HG02759 (cell line): Measurements from ENCODE around the gene NUDCD3.

Source experiments
- ATAC-seq: cut with Tn5 transposase; IDR thresholded peaks from one replicate; pipeline ENCODE4 v1.9.1; 2021; ENCODE audit warnings: mild to moderate bottlenecking, moderate library complexity; ENCODE audit not compliant: unreplicated experiment

Gene NUDCD3

GRCh38 chr7:44490351-44491200 lies at the start of gene NUDCD3:
NUDCD3 (minus strand) TSS chr7:44490658; CDS start chr7:44490600, 58 bp downstream.
- ATAC-seq: peak; percentile 97

GRCh38 chr7:44539669-44540506 lies 49.4 kb upstream of the NUDCD3 start:
- no peak for ATAC-seq

- no peak for ATAC-seq
These were observed 48.6 kb upstream of the NUDCD3 start for GRCh38 chr7:44538798-44539668.

- ATAC-seq: no peak
These were observed 47.8 kb upstream of the NUDCD3 start for GRCh38 chr7:44538093-44538797.

GRCh38 chr7:44537442-44537841 lies 47.0 kb upstream of the NUDCD3 start:
- no peak for ATAC-seq

GRCh38 chr7:44536090-44536489 lies 45.6 kb upstream of the NUDCD3 start:
- ATAC-seq: no peak

GRCh38 chr7:44535348-44536064 lies 45.0 kb upstream of the NUDCD3 start:
- no peak for ATAC-seq

GRCh38 chr7:44534501-44534900 lies 44.0 kb upstream of the NUDCD3 start:
- ATAC-seq: peak; percentile 60

GRCh38 chr7:44534087-44534486 lies 43.6 kb upstream of the NUDCD3 start:
- ATAC-seq: no peak

- ATAC-seq: no peak
These were observed 43.0 kb upstream of the NUDCD3 start for GRCh38 chr7:44533301-44534055.

- no peak for ATAC-seq
These were observed 41.2 kb upstream of the NUDCD3 start for GRCh38 chr7:44531421-44532380.

GRCh38 chr7:44530990-44531389 lies 40.5 kb upstream of the NUDCD3 start:
- no peak for ATAC-seq

- no peak for ATAC-seq
These were observed 34.4 kb upstream of the NUDCD3 start for GRCh38 chr7:44524811-44525388.

- no peak for ATAC-seq
These were observed 31.9 kb upstream of the NUDCD3 start for GRCh38 chr7:44522315-44522714.

GRCh38 chr7:44521347-44522095 lies 31.1 kb upstream of the NUDCD3 start:
- ATAC-seq: no peak

GRCh38 chr7:44520574-44520973 lies 30.1 kb upstream of the NUDCD3 start:
- ATAC-seq: no peak

- ATAC-seq: no peak
These were observed 29.1 kb upstream of the NUDCD3 start for GRCh38 chr7:44519546-44519945.
